Osteocyte (in vitro differentiated cells): ENCODE data around the gene ZBED1. TPM values are rescaled to one million over a fixed set of nuclear protein-coding genes. Genes with fewer than 3 reads are reported as not detected.

Experiments
- DNase-seq: peaks from one replicate; pipeline ENCODE4 v3.0.0; 2021; ENCODE audit warnings: mixed read lengths; ENCODE audit not compliant: unreplicated experiment; ENCODE audit errors: extremely low spot score
- H3K27ac Mint-ChIP-seq: one replicate; pipeline ENCODE4 v1.8.0; 2021; ENCODE audit warnings: mild to moderate bottlenecking, mixed read lengths; ENCODE audit not compliant: unreplicated experiment
- H3K27me3 Mint-ChIP-seq: one replicate; pipeline ENCODE4 v1.8.0; 2021; ENCODE audit warnings: mixed read lengths; ENCODE audit not compliant: unreplicated experiment
- H3K36me3 Mint-ChIP-seq: one replicate; pipeline ENCODE4 v1.8.0; 2021; ENCODE audit warnings: mixed read lengths; ENCODE audit not compliant: unreplicated experiment
- H3K4me1 Mint-ChIP-seq: one replicate; pipeline ENCODE4 v1.8.0; 2021; ENCODE audit warnings: mixed read lengths; ENCODE audit not compliant: unreplicated experiment
- H3K4me3 Mint-ChIP-seq: one replicate; pipeline ENCODE4 v1.8.0; 2021; ENCODE audit warnings: mild to moderate bottlenecking, moderate library complexity, mixed read lengths; ENCODE audit not compliant: unreplicated experiment
- H3K9me3 Mint-ChIP-seq: one replicate; pipeline ENCODE4 v1.8.0; 2021; ENCODE audit warnings: mixed read lengths; ENCODE audit not compliant: unreplicated experiment
- CTCF ChIP-seq: fragments of 200-600 bp; sonication (generic); IDR thresholded peaks from 2 replicates; pipeline ENCODE4 v1.5.0; 2021; ENCODE audit warnings: antibody characterized with exemption, mild to moderate bottlenecking, moderate library complexity
- total RNA-seq: library from RNA; stranded (reverse); gene quantifications from 2 replicates; pipeline ENCODE4 v1.2.1, GENCODE V29; 2021

Gene ZBED1
- total RNA-seq, 1 donor from 2014 or later, result 56.4 TPM

DNA sequence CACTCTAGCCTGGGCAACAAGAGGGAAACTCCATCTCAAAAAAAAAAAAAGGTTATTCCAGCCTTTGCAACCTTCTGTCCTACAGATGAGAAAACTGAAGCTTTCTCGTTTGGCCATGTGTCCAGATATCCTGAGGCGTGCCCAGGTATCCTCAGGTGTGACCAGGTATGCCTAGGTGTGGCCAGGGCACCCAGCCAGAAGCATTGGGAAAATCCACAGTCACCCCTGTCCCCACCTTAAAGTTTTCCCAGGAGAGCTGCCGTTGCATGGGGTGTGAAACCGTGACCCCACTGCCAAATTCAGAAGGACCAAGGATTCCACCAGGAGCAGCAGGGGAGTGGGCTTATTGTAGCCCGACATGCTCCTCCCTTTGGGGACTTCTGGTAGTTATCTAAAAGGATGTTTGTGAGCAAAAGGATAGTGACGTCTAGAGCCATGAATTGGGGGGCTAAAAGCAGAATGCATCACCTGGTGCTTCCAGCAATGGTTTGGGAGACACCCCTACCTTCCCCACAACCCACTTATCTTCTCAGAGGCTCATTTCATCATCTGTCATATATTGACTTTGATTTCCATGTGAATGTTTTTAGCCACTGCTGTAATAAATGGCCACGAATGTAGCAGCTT lies 4.0 kb upstream of the ZBED1 start:
- peaks cover 6% of the 10 kb centered on the region for H3K27me3 Mint-ChIP-seq
- H3K4me1 Mint-ChIP-seq, result peaks cover 2% of the 10 kb centered on the region
- no peaks in the 10 kb centered on the region for H3K9me3 Mint-ChIP-seq
- H3K4me3 Mint-ChIP-seq, result no peak overlapping the region
- TF ChIP-seq CTCF, result no peak
- H3K36me3 Mint-ChIP-seq, result no peaks in the 10 kb centered on the region
- no peak for DNase-seq
- no peak overlapping the region for H3K27ac Mint-ChIP-seq

DNA sequence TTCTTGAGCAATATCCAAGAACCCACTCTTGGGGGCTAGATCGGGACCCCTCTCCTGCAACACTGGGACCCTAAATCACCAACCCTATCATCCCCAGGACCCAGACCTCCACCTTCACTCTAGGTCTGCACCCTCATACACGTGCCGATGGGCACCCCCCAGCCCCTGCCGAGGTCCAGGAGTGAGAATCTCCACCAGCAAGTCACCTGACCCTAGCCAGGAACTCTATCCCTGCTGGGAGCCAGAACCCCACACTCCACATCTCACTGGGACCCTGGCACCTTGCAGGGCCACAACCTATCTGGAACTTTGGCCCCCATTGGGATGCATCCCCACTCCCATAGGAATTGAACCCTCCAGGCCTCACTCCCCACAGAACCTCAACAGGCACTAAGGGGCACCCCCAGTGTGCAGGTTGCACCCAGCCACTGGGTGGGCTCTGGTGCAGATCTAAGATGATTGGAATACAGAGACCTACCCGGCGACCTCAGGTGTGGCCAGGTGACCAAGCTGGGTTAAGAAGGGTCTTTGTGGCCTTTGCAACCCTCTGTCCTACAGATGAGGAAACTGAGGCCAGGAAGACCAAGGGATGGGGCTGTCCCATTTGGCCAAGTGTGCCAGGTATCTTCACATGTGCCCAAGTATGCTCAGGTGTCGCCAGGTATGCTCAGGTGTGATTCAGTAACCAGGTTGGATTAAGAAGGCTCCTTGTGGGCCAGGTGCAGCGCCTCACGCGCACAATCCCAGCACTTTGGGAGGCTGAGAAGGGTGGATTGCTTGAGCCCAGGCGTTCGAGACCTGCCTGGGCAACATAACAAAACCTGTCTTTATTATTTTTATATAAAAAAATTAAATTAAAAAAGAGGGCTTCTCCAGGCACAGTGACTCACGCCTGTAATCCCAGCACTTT lies 3.1 kb upstream of the ZBED1 start:
- Mint-ChIP-seq H3K4me1 (peaks cover 11% of the 10 kb centered on the region), H3K9me3 (no peaks in the 10 kb centered on the region), H3K36me3 (no peaks in the 10 kb centered on the region), H3K27me3 (peaks cover 4% of the 10 kb centered on the region), H3K27ac (no peak overlapping the region), H3K4me3 (peak overlapping the region; percentile 14)
- DNase-seq, result no peak
- TF ChIP-seq CTCF, result no peak

- TF ChIP-seq CTCF, result no peak
- peak overlapping the region; percentile 41 for H3K27ac Mint-ChIP-seq
- no peaks in the 10 kb centered on the region for H3K9me3 Mint-ChIP-seq
- DNase-seq, result no peak
- H3K36me3 Mint-ChIP-seq, result no peaks in the 10 kb centered on the region
- H3K4me1 Mint-ChIP-seq, result peaks cover 19% of the 10 kb centered on the region
- H3K27me3 Mint-ChIP-seq, result no peaks in the 10 kb centered on the region
- no peak overlapping the region for H3K4me3 Mint-ChIP-seq
These were observed 2.1 kb upstream of the ZBED1 start for GRCh38 chrX:2502668-2503519.

GRCh38 chrX:2502120-2502667 lies 1.4 kb upstream of the ZBED1 start:
- Mint-ChIP-seq H3K9me3 (no peaks in the 10 kb centered on the region), H3K4me3 (peak overlapping the region; percentile 65), H3K4me1 (peaks cover 26% of the 10 kb centered on the region), H3K27me3 (no peaks in the 10 kb centered on the region), H3K36me3 (no peaks in the 10 kb centered on the region), H3K27ac (peak overlapping the region; percentile 41)
- DNase-seq, result no peak
- no peak for TF ChIP-seq CTCF
